H1 (cell line): Measurements from ENCODE around the gene PMM1. TPM values are rescaled to one million over a fixed set of nuclear protein-coding genes. Genes with fewer than 3 reads are reported as not detected.
A peak's percentile ranks its signal among the peaks of the same experiment; 100 is the strongest.

Experiments used
- CTCF ChIA-PET: fragments of 300-600 bp; sonication (Branson Sonifier 250); formaldehyde crosslinking; loops from one replicate; lab custom pipeline; 2021; ENCODE audit not compliant: partially characterized antibody; lab: Charles Lee
- POLR2A ChIA-PET: fragments of 300-600 bp; sonication (Branson Sonifier 250); formaldehyde crosslinking; loops from one replicate; lab custom pipeline; 2021; ENCODE audit warnings: inconsistent platforms; ENCODE audit not compliant: partially characterized antibody; lab: Charles Lee
- DNase-seq, 2 experiments: peaks; one replicate each; pipeline versions ENCODE4 v3.0.0 to v3.0.0-alpha.2; 2010 to 2022; ENCODE audit warnings: low spot score in 2 of 2, low read depth in 1 of 2, mixed read lengths in 1 of 2
- FAIRE-seq: peaks from 2 replicates; lab custom pipeline; 2011; peaks lifted over from hg19 to GRCh38; lab: Jason Lieb, UNC
- H2AFZ ChIP-seq: 2 replicates; pipeline ENCODE4 v1.8.1; 2012; ENCODE audit warnings: low read length, inconsistent platforms
- H2AK5ac ChIP-seq: 2 replicates; pipeline ENCODE4 v1.6.1; 2013; ENCODE audit warnings: low read depth, low read length
- H2BK120ac ChIP-seq: replicated peaks from 2 replicates; pipeline ENCODE3; 2013; ENCODE audit warnings: low read depth, low read length, inconsistent platforms
- H2BK12ac ChIP-seq: 2 replicates; pipeline ENCODE4 v1.6.1; 2013; ENCODE audit warnings: low read depth, low read length
- H2BK15ac ChIP-seq: 2 replicates; pipeline ENCODE4 v1.6.1; 2013; ENCODE audit warnings: low read length
- H2BK20ac ChIP-seq: 2 replicates; pipeline ENCODE4 v1.6.1; 2013; ENCODE audit warnings: low read length
- H2BK5ac ChIP-seq: 2 replicates; pipeline ENCODE4 v1.6.1; 2013; ENCODE audit warnings: low read depth, low read length
- H3K14ac ChIP-seq: 2 replicates; pipeline ENCODE4 v1.6.1; 2013; ENCODE audit warnings: inconsistent platforms; ENCODE audit not compliant: insufficient read length
- H3K18ac ChIP-seq: 2 replicates; pipeline ENCODE4 v1.6.1; 2013; ENCODE audit warnings: low read length; ENCODE audit errors: extremely low read depth
- H3K23ac ChIP-seq: 2 replicates; pipeline ENCODE4 v1.6.1; 2013; ENCODE audit warnings: inconsistent platforms; ENCODE audit not compliant: insufficient read length
- H3K23me2 ChIP-seq: 2 replicates; pipeline ENCODE4 v1.6.1; 2013; ENCODE audit warnings: low read depth, low read length
- H3K27ac ChIP-seq: 2 replicates; pipeline ENCODE4 v1.6.1; 2011; ENCODE audit warnings: low read depth, low read length, inconsistent platforms
- H3K27me3 ChIP-seq, 4 experiments: replicated peaks in 1 of 4; 1 replicate in 1 of 4; 2 replicates in 3 of 4; pipeline versions ENCODE4 v1.6.1 to v1.8.1; 2011 to 2013; ENCODE audit warnings: low read length in 3 of 4, mild to moderate bottlenecking in 3 of 4, inconsistent platforms in 2 of 4, mixed read lengths in 2 of 4, moderate library complexity in 1 of 4; ENCODE audit not compliant: control insufficient read depth in 3 of 4, insufficient read depth in 3 of 4; ENCODE audit errors: extremely low read depth in 1 of 4
- H3K36me3 ChIP-seq, 4 experiments: 2 replicates each; pipeline versions ENCODE4 v1.6.1 to v1.8.1; 2011 to 2013; ENCODE audit warnings: mild to moderate bottlenecking in 4 of 4, low read length in 3 of 4, moderate library complexity in 2 of 4, control low read depth in 1 of 4, inconsistent platforms in 1 of 4; ENCODE audit not compliant: insufficient read depth in 4 of 4, control insufficient read depth in 2 of 4
- H3K4ac ChIP-seq: replicated peaks from 2 replicates; pipeline ENCODE3; 2013; ENCODE audit warnings: low read length, low read depth, mixed read lengths, inconsistent platforms; ENCODE audit not compliant: insufficient read length
- H3K4me1 ChIP-seq, 4 experiments: replicated peaks in 1 of 4; 1 replicate in 1 of 4; 2 replicates in 3 of 4; pipeline versions ENCODE4 v1.6.1 to v1.8.1; 2011 to 2013; ENCODE audit warnings: low read length in 3 of 4, inconsistent platforms in 2 of 4, mixed read lengths in 1 of 4; ENCODE audit not compliant: insufficient read depth in 4 of 4, control insufficient read depth in 3 of 4
- H3K4me2 ChIP-seq, 2 experiments: 2 replicates each; pipeline versions ENCODE4 v1.6.1 to v1.8.1; 2011 to 2013; ENCODE audit warnings: low read depth in 2 of 2, low read length in 2 of 2, control low read depth in 1 of 2, inconsistent platforms in 1 of 2, mild to moderate bottlenecking in 1 of 2; ENCODE audit not compliant: insufficient read depth in 1 of 2
- H3K4me3 ChIP-seq, 4 experiments: fragments of 200-600, 300-600 bp in 1 of 4; sonication (generic), shearing (Covaris generic), sonication (Bioruptor Twin) in 1 of 4; 2 replicates each; pipeline versions ENCODE4 v1.5.1 to v1.8.1; 2011 to 2016; ENCODE audit warnings: low read length in 4 of 4, low read depth in 3 of 4, control low read depth in 2 of 4, inconsistent platforms in 2 of 4, mild to moderate bottlenecking in 2 of 4, mixed read lengths in 1 of 4, moderate library complexity in 1 of 4; ENCODE audit not compliant: insufficient read depth in 2 of 4; ENCODE audit errors: extremely low read depth in 1 of 4
- H3K56ac ChIP-seq: replicated peaks from 2 replicates; pipeline ENCODE3; 2013; ENCODE audit warnings: low read depth, mild to moderate bottlenecking, mixed read lengths, low read length, inconsistent platforms; ENCODE audit not compliant: insufficient read length
- H3K79me1 ChIP-seq: 2 replicates; pipeline ENCODE4 v1.6.1; 2013; ENCODE audit warnings: low read depth, low read length, control low read depth
- H3K79me2 ChIP-seq, 2 experiments: 2 replicates each; pipeline versions ENCODE4 v1.6.1 to v1.8.1; 2012 to 2013; ENCODE audit warnings: low read length in 2 of 2, mild to moderate bottlenecking in 2 of 2, inconsistent platforms in 1 of 2; ENCODE audit not compliant: insufficient read depth in 2 of 2, control insufficient read depth in 1 of 2
- H3K9ac ChIP-seq, 4 experiments: replicated peaks in 1 of 4; 1 replicate in 1 of 4; 2 replicates in 3 of 4; pipeline versions ENCODE4 v1.6.1 to v1.8.1; 2011 to 2013; ENCODE audit warnings: low read depth in 3 of 4, low read length in 3 of 4, control low read depth in 2 of 4, mild to moderate bottlenecking in 2 of 4, moderate library complexity in 2 of 4, inconsistent platforms in 1 of 4; ENCODE audit errors: extremely low read depth in 1 of 4
- H3K9me3 ChIP-seq, 2 experiments: 2 replicates each; pipeline versions ENCODE4 v1.6.1 to v1.8.1; 2012 to 2013; ENCODE audit warnings: mild to moderate bottlenecking in 2 of 2, moderate library complexity in 2 of 2, control low read depth in 1 of 2, inconsistent platforms in 1 of 2, low read depth in 1 of 2, low read length in 1 of 2, mixed read lengths in 1 of 2; ENCODE audit not compliant: insufficient read depth in 2 of 2
- H4K20me1 ChIP-seq, 2 experiments: replicated peaks in 1 of 2; 2 replicates each; pipeline versions ENCODE3 to v1.8.1; 2011 to 2013; ENCODE audit warnings: inconsistent platforms in 2 of 2, low read length in 2 of 2, mild to moderate bottlenecking in 1 of 2; ENCODE audit not compliant: insufficient read depth in 2 of 2, control insufficient read depth in 1 of 2
- H4K5ac ChIP-seq: 2 replicates; pipeline ENCODE4 v1.6.1; 2013; ENCODE audit warnings: low read length, low read depth, mixed read lengths, inconsistent platforms; ENCODE audit not compliant: insufficient read length
- H4K8ac ChIP-seq: 2 replicates; pipeline ENCODE4 v1.8.0; 2013; ENCODE audit warnings: mild to moderate bottlenecking, moderate library complexity, low read length, inconsistent platforms; ENCODE audit not compliant: insufficient read depth; ENCODE audit errors: extremely low read depth
- H4K91ac ChIP-seq: replicated peaks from 2 replicates; pipeline ENCODE3; 2013; ENCODE audit warnings: low read length, mixed read lengths, inconsistent platforms; ENCODE audit not compliant: insufficient read length
- POLR2A ChIP-seq, 2 experiments: IDR thresholded peaks; 1 replicate in 1 of 2; 2 replicates in 1 of 2; pipeline ENCODE4 v1.6.1; 2011; ENCODE audit warnings: low read depth in 2 of 2, low read length in 2 of 2, mild to moderate bottlenecking in 2 of 2; ENCODE audit errors: control extremely low read depth in 1 of 2
- POLR2AphosphoS5 ChIP-seq: IDR thresholded peaks from 2 replicates; pipeline ENCODE4 v1.6.1; 2011; ENCODE audit warnings: low read depth, low read length
- WGBS, 2 experiments: shearing (Covaris generic) in 1 of 2; methylation state at CpG; one replicate each; pipeline versions ENCODE4 v1.1.6 to v1.1.7; 2013 to 2015; ENCODE audit warnings: low lambda C conversion rate in 2 of 2, mixed read lengths in 2 of 2, inconsistent platforms in 1 of 2, low coverage in 1 of 2, missing lambda C conversion rate in 1 of 2; ENCODE audit not compliant: insufficient replicate concordance in 2 of 2, insufficient coverage in 1 of 2, insufficient read length in 1 of 2; ENCODE audit errors: extremely low coverage in 1 of 2, missing lambda C conversion rate in 1 of 2; 5-methylcytosine and 5-hydroxymethylcytosine counted together
- polyA plus RNA-seq, 7 experiments: library from polyadenylated mRNA; depleted of rRNA in 3 of 7; stranded (reverse) in 5 of 7; unstranded in 2 of 7; fragments of >200 nt in 5 of 7; fragments of 200-250 nt in 2 of 7; gene quantifications; 1 replicate in 5 of 7; 2 replicates in 1 of 7; 4 replicates in 1 of 7; pipeline versions ENCODE4 v1.2.1 to v1.2.3, GENCODE V29; 2011 to 2013; ENCODE audit warnings: missing spikeins in 2 of 7, mixed read lengths in 2 of 7
- total RNA-seq: library from RNA; stranded (reverse); fragmentation: NEBNext Ultra II Directional; extraction: Animal tissue kit (Norgen Biotek cat#: 25700); gene quantifications from 2 replicates; pipeline ENCODE4 v1.2.1, GENCODE V29; 2021
- TF ChIP-seq, protein P1 (sequence below): IDR thresholded peaks from 2 replicates; pipeline ENCODE4 v1.6.1; 2012; ENCODE audit warnings: low read length, inconsistent platforms

PMM1 gene
- total and polyA plus RNA-seq, 2 of the 8 experiments (the other 6 are each of a cell fraction or from before 2014, with no cell fraction given), result 11.3 to 20.0 TPM

- Histone ChIP-seq H4K5ac (no peak overlapping the region), H3K4me1 (no peaks in the 10 kb centered on the region), H4K91ac (no peak overlapping the region), H3K14ac (no peak overlapping the region), H3K23me2 (no peaks in the 10 kb centered on the region), H2BK20ac (no peak overlapping the region), H3K23ac (no peak overlapping the region), H4K20me1 (peaks cover 2 to 3% of the 10 kb centered on the region in 2 experiments), H3K79me2 (peaks cover 0 to 25% of the 10 kb centered on the region in 2 experiments; a peak in 2 of 4 replicates), H2AK5ac (no peak overlapping the region), H3K36me3 (peaks cover 29 to 92% (median 66%) of the 10 kb centered on the region in 4 experiments), H3K79me1 (no peaks in the 10 kb centered on the region), H3K27me3 (no peaks in the 10 kb centered on the region), H3K4me2 (no peak overlapping the region), H3K4ac (no peak overlapping the region), H3K4me3 (no peak overlapping the region), H3K9ac (no peak overlapping the region), H4K8ac (no peak overlapping the region), H3K9me3 (no peaks in the 10 kb centered on the region), H3K56ac (no peak overlapping the region), H2BK5ac (no peak overlapping the region), H2BK15ac (no peak overlapping the region), H3K18ac (no peak overlapping the region), H2AFZ (no peak overlapping the region), H3K27ac (no peak overlapping the region), H2BK120ac (no peak overlapping the region), H2BK12ac (no peak overlapping the region)
- FAIRE-seq, result no peak
- CTCF ChIA-PET, result interaction anchor here (1.0 kb wide), 2 partner anchors 59 to 302 kb away, joined by 3 to 4 read pairs; no protein-coding TSS in a partner anchor
- TF ChIP-seq POLR2AphosphoS5 (0 out of 2 replicates have a peak, but pooled peaks have one; percentile 25), POLR2A (IDR thresholded peaks at IDR 0.05; ENCODE audit: control extremely low read depth in 1 of 2, low read depth in 2 of 2, low read length in 2 of 2) (0 out of 3 replicates have a peak, but pooled peaks of 1 of the 2 experiments have one; percentile 19)
- TF ChIP-seq, protein P1, sequence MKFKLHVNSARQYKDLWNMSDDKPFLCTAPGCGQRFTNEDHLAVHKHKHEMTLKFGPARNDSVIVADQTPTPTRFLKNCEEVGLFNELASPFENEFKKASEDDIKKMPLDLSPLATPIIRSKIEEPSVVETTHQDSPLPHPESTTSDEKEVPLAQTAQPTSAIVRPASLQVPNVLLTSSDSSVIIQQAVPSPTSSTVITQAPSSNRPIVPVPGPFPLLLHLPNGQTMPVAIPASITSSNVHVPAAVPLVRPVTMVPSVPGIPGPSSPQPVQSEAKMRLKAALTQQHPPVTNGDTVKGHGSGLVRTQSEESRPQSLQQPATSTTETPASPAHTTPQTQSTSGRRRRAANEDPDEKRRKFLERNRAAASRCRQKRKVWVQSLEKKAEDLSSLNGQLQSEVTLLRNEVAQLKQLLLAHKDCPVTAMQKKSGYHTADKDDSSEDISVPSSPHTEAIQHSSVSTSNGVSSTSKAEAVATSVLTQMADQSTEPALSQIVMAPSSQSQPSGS, result no peak
- no peak for DNase-seq
- POLR2A ChIA-PET, result interaction anchor here (1.4 to 13.3 kb wide), 3 partner anchors 14 to 27 kb away, joined by 5 to 157 read pairs (median 129); partner anchors contain the start of genes DESI1 and XRCC6
- 98% methylated on average over 4 of the region's 5 CpGs; no CpG with 5 or more reads in 1 of the 2 experiments for WGBS, 2 experiments
These were observed 49.1 kb upstream of the PMM1 start for GRCh38 chr22:41638748-41639147.
